GM18909 (cell line): ENCODE results near the gene ZFP92.

Source experiments
- ATAC-seq: cut with Tn5 transposase; IDR thresholded peaks from one replicate; pipeline ENCODE4 v1.9.1; 2021; ENCODE audit warnings: mild to moderate bottlenecking; ENCODE audit not compliant: unreplicated experiment, poor library complexity

Gene ZFP92

GRCh38 chrX:153433781-153434285, 22.6 kb downstream of the ZFP92 start:
- no peak for ATAC-seq

DNA sequence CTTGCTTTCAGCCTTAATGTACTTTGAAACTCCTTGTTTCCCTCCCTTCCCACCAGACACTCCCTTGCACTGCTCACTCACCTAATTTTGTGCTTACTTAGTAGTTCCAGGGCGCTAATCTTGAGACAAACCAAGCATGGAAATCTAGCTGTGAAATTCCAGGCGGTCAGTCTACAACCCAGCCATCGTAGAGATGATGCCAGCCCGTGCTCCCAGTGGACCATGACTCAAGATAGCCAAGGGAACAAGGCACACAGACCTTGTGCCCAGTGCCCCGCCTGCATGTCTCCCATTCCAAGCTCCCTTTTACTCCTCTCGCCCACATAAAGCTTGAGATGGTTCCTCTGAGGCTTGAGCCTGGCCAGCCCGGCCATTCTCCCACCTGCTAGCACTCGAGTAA, 23.5 kb downstream of the ZFP92 start:
- ATAC-seq: no peak

GRCh38 chrX:153435845-153436244, 24.6 kb downstream of the ZFP92 start:
- ATAC-seq: no peak

GRCh38 chrX:153438532-153438931, 27.3 kb downstream of the ZFP92 start:
- ATAC-seq: no peak

DNA sequence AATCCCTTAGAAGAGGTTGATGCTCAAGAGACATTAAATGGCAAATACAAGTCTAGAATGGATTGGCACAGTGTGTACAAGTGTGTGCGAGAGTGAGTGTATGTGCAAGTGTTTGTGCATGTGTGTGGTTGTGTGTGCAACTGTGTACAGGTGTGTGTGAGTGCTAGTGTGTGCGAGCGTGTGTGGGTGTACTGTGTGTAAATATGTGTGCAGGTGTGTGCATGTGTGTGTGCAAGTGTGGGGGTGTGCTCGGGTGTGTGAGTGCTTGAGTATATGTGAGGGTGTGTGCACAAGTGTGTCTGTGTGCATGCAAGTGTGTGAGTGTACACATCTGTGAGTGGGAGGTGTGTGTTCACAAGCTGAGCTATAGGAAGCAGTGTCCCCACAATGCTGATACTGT, 28.7 kb downstream of the ZFP92 start:
- ATAC-seq: no peak

DNA sequence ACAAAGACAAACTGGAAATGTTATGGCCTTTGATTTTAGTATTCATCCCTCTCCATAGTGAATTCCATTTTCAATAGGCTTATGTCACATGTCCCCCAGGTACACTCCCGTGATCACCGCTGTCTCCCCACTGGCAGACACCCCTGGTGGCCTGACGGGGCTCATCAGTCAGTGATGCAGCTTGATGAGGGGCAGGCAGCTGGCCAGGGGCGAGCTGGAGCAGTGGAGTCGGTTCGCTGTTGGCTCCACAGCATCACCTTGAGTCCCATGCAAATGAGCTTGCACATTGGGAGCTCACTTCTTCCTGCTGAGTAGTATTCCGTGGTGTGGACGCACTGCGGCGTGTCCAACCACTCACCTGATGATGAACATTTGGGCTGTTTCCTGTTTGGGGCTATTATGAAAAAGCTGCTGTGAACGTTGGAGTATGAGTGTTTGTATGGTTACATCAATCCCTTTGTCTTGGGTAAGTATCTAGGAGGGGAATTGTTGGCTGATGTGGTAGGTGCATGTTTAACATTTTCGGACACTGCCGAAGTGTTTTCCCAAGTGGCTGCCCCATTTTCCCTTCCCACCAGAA, 29.4 kb downstream of the ZFP92 start:
- no peak for ATAC-seq

GRCh38 chrX:153441296-153441695, 30.0 kb downstream of the ZFP92 start:
- ATAC-seq: no peak

DNA sequence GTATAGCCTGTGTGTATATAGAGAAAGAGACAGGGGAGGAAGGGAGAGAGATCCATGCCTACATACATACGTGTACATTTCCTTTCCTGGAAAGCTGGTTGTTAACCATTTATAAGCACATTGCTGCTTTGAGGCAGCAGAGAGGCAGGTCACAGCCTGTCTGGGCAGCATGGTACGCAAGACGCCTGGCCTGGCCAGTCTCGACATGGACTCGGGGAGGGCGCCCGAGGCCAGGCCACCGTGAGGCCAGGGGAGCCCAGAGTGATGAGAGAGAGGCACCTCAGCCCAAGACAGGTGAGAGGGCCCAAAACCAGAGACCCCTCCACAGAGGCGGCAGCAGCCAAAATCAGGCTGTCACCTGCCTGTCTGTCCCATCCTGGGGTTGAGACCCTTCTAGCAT, 30.7 kb downstream of the ZFP92 start:
- ATAC-seq: no peak

DNA sequence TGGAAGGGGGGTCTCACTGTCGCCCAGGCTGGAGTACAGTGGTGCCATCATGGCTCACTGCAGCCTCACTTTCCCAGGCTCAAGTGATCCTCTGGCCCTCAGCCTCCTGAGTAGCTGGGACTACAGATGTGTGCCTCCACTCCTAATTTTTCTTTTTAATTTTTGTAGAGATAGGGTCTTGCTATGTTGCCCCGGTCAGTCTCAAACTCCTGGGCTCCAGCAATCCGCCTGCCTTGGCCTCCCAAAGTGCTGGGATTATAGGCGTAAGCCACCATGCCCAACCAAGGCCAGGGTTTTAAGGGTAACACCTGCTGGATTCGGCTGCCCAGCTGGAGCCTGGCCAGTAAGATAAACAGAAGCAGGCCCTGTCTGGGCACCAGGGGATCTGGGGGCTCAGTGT, 31.2 kb downstream of the ZFP92 start:
- no peak for ATAC-seq

- ATAC-seq: no peak
Measured at GRCh38 chrX:153443476-153444332, 32.4 kb downstream of the ZFP92 start.

GRCh38 chrX:153444333-153445011, 33.2 kb downstream of the ZFP92 start:
- ATAC-seq: no peak

GRCh38 chrX:153445106-153445855, 34.0 kb downstream of the ZFP92 start:
- ATAC-seq: no peak

GRCh38 chrX:153445856-153446635, 34.8 kb downstream of the ZFP92 start, which contains the start of gene TREX2:
Gene TREX2 (minus strand): TSS chrX:153446056. CDS start chrX:153445430, 626 bp downstream.
- ATAC-seq: no peak

DNA sequence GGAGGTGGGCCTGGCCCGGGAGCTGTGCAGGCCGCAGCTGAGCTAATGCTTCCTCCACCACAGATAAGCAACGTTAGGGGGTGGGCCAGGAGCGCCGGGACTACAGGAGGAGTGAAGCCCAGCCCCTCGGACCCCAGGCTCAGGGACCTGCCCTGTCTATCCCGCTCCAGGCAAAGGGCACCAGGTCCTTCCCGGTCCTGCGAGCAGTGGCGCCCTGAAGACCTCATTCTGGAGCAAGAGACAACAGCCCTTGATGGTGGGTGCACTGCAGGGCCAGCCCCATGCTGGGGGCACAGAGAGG, 35.3 kb downstream of the ZFP92 start:
- ATAC-seq: no peak

DNA sequence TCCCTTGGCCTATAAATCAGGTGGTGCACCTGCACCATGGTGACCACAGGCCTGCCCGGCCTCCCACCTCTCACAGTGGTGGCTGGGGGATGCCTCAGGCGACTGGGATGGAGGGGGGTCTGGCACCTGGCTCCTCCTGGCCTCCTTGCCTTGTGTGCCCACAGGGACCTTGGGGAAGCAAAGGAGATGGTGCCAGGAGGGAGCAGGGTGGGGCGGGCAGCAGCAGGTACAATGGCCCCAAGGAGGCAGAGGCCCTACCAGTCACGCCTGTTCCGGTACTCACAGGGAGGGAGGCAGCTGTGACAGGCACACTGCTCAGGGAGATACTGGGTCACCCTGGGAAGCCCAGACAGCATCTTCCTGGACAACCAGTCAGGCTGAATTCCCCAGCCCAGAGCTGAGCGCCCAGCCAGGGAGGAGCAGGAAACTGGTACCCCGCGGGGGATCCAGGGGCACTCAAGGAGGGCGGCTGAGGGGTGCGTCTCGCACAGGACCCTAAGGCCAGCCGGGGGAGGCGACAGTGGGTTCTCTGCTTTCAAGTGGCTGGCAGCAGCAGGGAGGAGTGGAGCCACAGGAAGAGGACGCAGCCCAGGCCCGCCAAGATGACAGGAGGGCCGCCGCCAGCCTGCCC, 35.8 kb downstream of the ZFP92 start:
- no peak for ATAC-seq

DNA sequence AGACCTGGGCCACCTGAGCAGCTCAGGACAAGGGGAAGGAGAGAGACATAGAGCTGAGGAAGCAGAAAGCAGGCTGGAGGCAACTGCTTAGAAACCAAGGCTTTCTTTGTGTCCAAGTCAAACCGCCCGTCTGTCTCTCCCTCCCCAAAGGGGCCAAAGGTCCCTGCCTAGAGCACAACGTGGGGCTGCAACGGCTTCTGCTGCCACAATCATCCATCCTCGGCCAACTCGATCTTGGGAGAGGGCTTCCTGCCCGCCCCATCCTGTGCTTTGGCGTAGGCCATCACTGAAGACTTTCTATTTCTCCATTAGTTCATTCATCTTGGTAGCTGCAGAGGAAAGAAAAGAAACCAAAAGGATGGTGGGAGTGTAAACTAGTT, 36.3 kb downstream of the ZFP92 start:
- no peak for ATAC-seq

DNA sequence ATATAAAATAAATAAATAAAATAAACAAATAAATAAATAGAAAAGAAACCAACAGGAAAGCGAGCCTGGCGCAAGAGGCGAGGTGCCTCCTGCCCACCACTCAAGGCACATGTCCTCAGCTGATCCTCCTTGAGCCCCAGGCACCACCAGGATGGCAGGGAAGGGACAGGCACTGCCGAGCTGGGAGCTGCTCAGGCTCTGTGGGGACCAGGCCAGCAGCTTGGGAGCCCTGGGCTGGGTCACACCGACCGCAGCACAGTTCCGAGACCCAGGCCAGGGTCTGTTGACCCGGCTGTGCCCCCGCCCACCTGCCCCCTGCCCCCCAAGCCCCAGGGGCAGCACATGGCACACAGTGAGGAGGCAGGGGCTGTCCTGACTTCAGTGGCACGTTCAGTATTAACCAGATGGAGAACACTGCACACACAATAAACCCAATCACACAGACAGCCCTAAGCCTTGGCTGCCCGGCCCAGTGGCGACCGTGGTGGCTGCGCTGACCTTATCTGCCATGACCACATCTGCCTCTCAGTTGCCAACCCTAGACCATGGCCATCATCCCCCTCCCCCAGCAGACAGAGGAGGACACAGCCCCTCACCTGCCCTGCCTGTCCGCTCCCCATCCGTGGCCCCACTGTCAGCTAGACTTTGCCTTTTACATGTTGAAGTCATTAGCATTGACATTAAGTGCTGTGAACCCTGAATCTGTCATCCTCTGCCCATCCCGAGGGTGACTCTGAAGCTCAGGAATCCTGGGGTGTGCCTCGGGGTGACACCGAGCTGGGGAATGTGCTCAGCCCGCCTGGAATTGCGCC, 37.5 kb downstream of the ZFP92 start:
- ATAC-seq: no peak

DNA sequence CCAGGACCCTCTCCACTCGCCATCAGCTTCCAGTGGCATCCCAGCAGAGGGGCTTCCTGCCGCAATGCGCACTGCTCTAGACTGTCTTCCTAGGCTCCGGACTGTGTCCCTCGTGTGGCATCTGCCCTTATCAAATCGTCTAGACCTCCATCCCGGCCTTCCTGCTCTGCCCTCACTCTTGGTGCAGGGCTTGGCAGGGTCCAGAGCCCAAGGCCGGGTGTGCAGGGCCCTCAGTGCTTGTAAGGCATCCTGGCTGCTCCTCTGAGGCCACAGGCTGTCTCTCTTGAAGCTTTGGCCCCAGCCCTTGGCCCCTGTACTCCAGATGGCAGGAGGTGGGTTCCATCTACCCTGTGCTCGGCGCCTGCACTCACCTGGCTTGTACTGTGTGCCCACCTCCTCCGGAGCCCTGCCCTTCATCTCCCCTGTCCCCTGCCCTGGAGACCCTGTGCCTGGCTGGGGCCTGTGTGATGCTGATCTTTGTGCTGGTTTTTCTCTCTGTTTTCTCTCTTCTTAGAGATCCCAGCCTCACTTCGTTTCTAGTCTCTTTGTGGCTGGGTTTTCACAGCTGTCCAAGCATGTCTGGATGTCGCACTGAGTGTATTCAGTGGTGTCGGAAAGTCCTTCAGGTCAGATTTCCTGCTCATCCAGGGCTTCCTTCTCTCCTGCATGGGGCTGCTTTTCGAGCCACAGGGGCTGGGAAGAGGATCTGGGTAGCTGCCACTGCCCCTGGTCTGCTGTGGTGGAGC, 38.3 kb downstream of the ZFP92 start:
- no peak for ATAC-seq
